GM12892 (cell line): ENCODE results near the gene PTRH1.

ENCODE experiments used
- DNase-seq: peaks from one replicate; pipeline ENCODE4 v3.0.0; 2011; ENCODE audit not compliant: insufficient read length
- FAIRE-seq: peaks from 2 replicates; lab custom pipeline; 2011; peaks lifted over from hg19 to GRCh38; lab: Jason Lieb, UNC
- POLR2A ChIP-seq: IDR thresholded peaks from 2 replicates; pipeline ENCODE4 v1.6.1; 2011; ENCODE audit warnings: low read depth, low read length, control low read depth
- POLR2AphosphoS5 ChIP-seq: IDR thresholded peaks from 2 replicates; pipeline ENCODE4 v1.6.1; 2011; ENCODE audit warnings: low read depth, low read length, control low read depth
- TAF1 ChIP-seq: IDR thresholded peaks from 2 replicates; pipeline ENCODE4 v1.6.1; 2011; ENCODE audit warnings: low read depth, mild to moderate bottlenecking, control low read depth, low read length, borderline replicate concordance

PTRH1 gene

GRCh38 chr9:127714020-127714750, 1.3 kb downstream of the PTRH1 start:
- no peak for FAIRE-seq
- no peak for DNase-seq
- no peak for TF ChIP-seq TAF1
- no peak for TF ChIP-seq POLR2AphosphoS5
- no peak for TF ChIP-seq POLR2A

- DNase-seq: no peak
- FAIRE-seq: no peak
- TF ChIP-seq POLR2AphosphoS5 (no peak), POLR2A (no peak), TAF1 (no peak)
Observed at GRCh38 chr9:127712867-127713266, 2.6 kb downstream of the PTRH1 start.

- no peak for FAIRE-seq
- DNase-seq: no peak
- TF ChIP-seq POLR2AphosphoS5: no peak
- no peak for TF ChIP-seq TAF1
- no peak for TF ChIP-seq POLR2A
Observed at GRCh38 chr9:127712371-127712770, 3.1 kb downstream of the PTRH1 start.

- TF ChIP-seq TAF1 (no peak), POLR2AphosphoS5 (no peak), POLR2A (no peak)
- FAIRE-seq (no peak), DNase-seq (no peak)
Observed at GRCh38 chr9:127711831-127712274, 3.6 kb downstream of the PTRH1 start.

- TF ChIP-seq POLR2A (no peak), POLR2AphosphoS5 (no peak), TAF1 (no peak)
- no peak for DNase-seq
- no peak for FAIRE-seq
Observed at GRCh38 chr9:127711226-127711701, 4.2 kb downstream of the PTRH1 start.

GRCh38 chr9:127710204-127710783, 5.2 kb downstream of the PTRH1 start:
- no peak for DNase-seq
- TF ChIP-seq TAF1: no peak
- TF ChIP-seq POLR2AphosphoS5: no peak
- no peak for TF ChIP-seq POLR2A
- no peak for FAIRE-seq

GRCh38 chr9:127708952-127709587, 6.4 kb downstream of the PTRH1 start:
- TF ChIP-seq POLR2A (no peak), TAF1 (no peak), POLR2AphosphoS5 (no peak)
- FAIRE-seq (no peak), DNase-seq (no peak)

- FAIRE-seq: peak; percentile 67
- no peak for DNase-seq
- no peak for TF ChIP-seq POLR2AphosphoS5
- no peak for TF ChIP-seq POLR2A
- TF ChIP-seq TAF1: no peak
Observed at GRCh38 chr9:127707766-127708165, 7.7 kb downstream of the PTRH1 start.

- TF ChIP-seq POLR2A (no peak), POLR2AphosphoS5 (no peak), TAF1 (no peak)
- DNase-seq: no peak
- no peak for FAIRE-seq
Observed at GRCh38 chr9:127706836-127707241, 8.6 kb downstream of the PTRH1 start, which contains the start of gene CFAP157. TSS of gene CFAP157 (plus strand) at chr9:127706988. CDS start at chr9:127707032, 44 bp downstream.

GRCh38 chr9:127705577-127706379, 9.7 kb downstream of the PTRH1 start:
- no peak for FAIRE-seq
- DNase-seq: no peak
- TF ChIP-seq POLR2A: no peak

GRCh38 chr9:127703289-127703946, 12.0 kb downstream of the PTRH1 start:
- DNase-seq (no peak), FAIRE-seq (no peak)
- no peak for TF ChIP-seq POLR2AphosphoS5
- no peak for TF ChIP-seq TAF1
- no peak for TF ChIP-seq POLR2A
